Measurements from ENCODE around the gene CWC27.

CWC27 gene

GRCh38 chr5:64834611-64835010, 65.9 kb downstream of the CWC27 start:
- H3K27me3 ChIP-seq (replicated peaks), result no peaks in the 10 kb centered on the region
- no peak for DNase-seq
- H3K36me3 ChIP-seq (replicated peaks), result no peaks in the 10 kb centered on the region
- in situ Hi-C loops (cut with HindIII; ENCODE audit: low pct_ligation_motif_present, low sequenced_read_pairs), result no loop called here
- TF ChIP-seq CTCF (IDR thresholded peaks at IDR 0.05; ENCODE audit: low read depth, low read length, missing control alignments), result no peak
- peak overlapping the region; percentile 5 for H3K27ac ChIP-seq
- H3K4me3 ChIP-seq (ENCODE audit: low read depth, low read length), result no peak overlapping the region

GRCh38 chr5:64835266-64835665, 66.5 kb downstream of the CWC27 start:
- TF ChIP-seq CTCF (IDR thresholded peaks at IDR 0.05; ENCODE audit: low read depth, low read length, missing control alignments), result no peak
- no peaks in the 10 kb centered on the region for H3K27me3 ChIP-seq (replicated peaks)
- H3K36me3 ChIP-seq (replicated peaks), result no peaks in the 10 kb centered on the region
- in situ Hi-C loops (cut with HindIII; ENCODE audit: low pct_ligation_motif_present, low sequenced_read_pairs), result no loop called here
- no peak overlapping the region for H3K4me3 ChIP-seq (ENCODE audit: low read depth, low read length)
- H3K27ac ChIP-seq, result no peak overlapping the region
- no peak for DNase-seq

- in situ Hi-C loops (cut with HindIII; ENCODE audit: low pct_ligation_motif_present, low sequenced_read_pairs), result no loop called here
- Histone ChIP-seq H3K27me3 (replicated peaks) (no peaks in the 10 kb centered on the region), H3K36me3 (replicated peaks) (no peaks in the 10 kb centered on the region), H3K4me3 (ENCODE audit: low read depth, low read length) (no peak overlapping the region), H3K27ac (peak overlapping the region; percentile 17)
- DNase-seq, result no peak
- TF ChIP-seq CTCF (IDR thresholded peaks at IDR 0.05; ENCODE audit: low read depth, low read length, missing control alignments), result no peak
Observed at GRCh38 chr5:64836190-64836755, 67.5 kb downstream of the CWC27 start.

GRCh38 chr5:64836786-64837185, 68.1 kb downstream of the CWC27 start:
- no peak overlapping the region for H3K4me3 ChIP-seq (ENCODE audit: low read depth, low read length)
- H3K36me3 ChIP-seq (replicated peaks), result no peaks in the 10 kb centered on the region
- DNase-seq, result no peak
- no peak for TF ChIP-seq CTCF (IDR thresholded peaks at IDR 0.05; ENCODE audit: low read depth, low read length, missing control alignments)
- in situ Hi-C loops (cut with HindIII; ENCODE audit: low pct_ligation_motif_present, low sequenced_read_pairs), result no loop called here
- peak overlapping the region; percentile 17 for H3K27ac ChIP-seq
- H3K27me3 ChIP-seq (replicated peaks), result no peaks in the 10 kb centered on the region

- in situ Hi-C loops (cut with HindIII; ENCODE audit: low pct_ligation_motif_present, low sequenced_read_pairs), result no loop called here
- H3K4me3 ChIP-seq (ENCODE audit: low read depth, low read length), result no peak overlapping the region
- no peaks in the 10 kb centered on the region for H3K36me3 ChIP-seq (replicated peaks)
- H3K27ac ChIP-seq, result peak overlapping the region; percentile 71
- no peaks in the 10 kb centered on the region for H3K27me3 ChIP-seq (replicated peaks)
- no peak for TF ChIP-seq CTCF (IDR thresholded peaks at IDR 0.05; ENCODE audit: low read depth, low read length, missing control alignments)
- no peak for DNase-seq
Observed at GRCh38 chr5:64838376-64838775, 69.6 kb downstream of the CWC27 start.

GRCh38 chr5:64838803-64839202, 70.1 kb downstream of the CWC27 start:
- in situ Hi-C loops (cut with HindIII; ENCODE audit: low pct_ligation_motif_present, low sequenced_read_pairs), result no loop called here
- TF ChIP-seq CTCF (IDR thresholded peaks at IDR 0.05; ENCODE audit: low read depth, low read length, missing control alignments), result no peak
- Histone ChIP-seq H3K36me3 (replicated peaks) (no peaks in the 10 kb centered on the region), H3K4me3 (ENCODE audit: low read depth, low read length) (no peak overlapping the region), H3K27ac (peak overlapping the region; percentile 71), H3K27me3 (replicated peaks) (no peaks in the 10 kb centered on the region)
- no peak for DNase-seq

Data from brain microvascular endothelial cell (primary cell).